CD4-positive, alpha-beta T cell treated with Interleukin-17A for 1 hour (primary cell): ENCODE data around the gene FAM180A.

Experiments used
- DNase-seq: peaks from one replicate; pipeline ENCODE4 v3.0.0-alpha.2; 2020

Gene FAM180A

GRCh38 chr7:135771051-135771450 is 22.4 kb upstream of the FAM180A start:
- no peak for DNase-seq

- DNase-seq: no peak
Measured at GRCh38 chr7:135770139-135770710, 21.6 kb upstream of the FAM180A start.

- DNase-seq: no peak
Measured at GRCh38 chr7:135769005-135769802, 20.6 kb upstream of the FAM180A start.

GRCh38 chr7:135768467-135768866 is 19.9 kb upstream of the FAM180A start:
- no peak for DNase-seq

GRCh38 chr7:135768064-135768463 is 19.5 kb upstream of the FAM180A start:
- no peak for DNase-seq

GRCh38 chr7:135763261-135763660 is 14.6 kb upstream of the FAM180A start:
- no peak for DNase-seq

GRCh38 chr7:135761751-135762488 is 13.3 kb upstream of the FAM180A start:
- no peak for DNase-seq

- DNase-seq: no peak
Measured at GRCh38 chr7:135759532-135759931, 10.9 kb upstream of the FAM180A start.

GRCh38 chr7:135758531-135758932 is 9.9 kb upstream of the FAM180A start:
- no peak for DNase-seq

GRCh38 chr7:135757719-135758411 is 9.3 kb upstream of the FAM180A start:
- DNase-seq: no peak

- DNase-seq: no peak
Measured at GRCh38 chr7:135756191-135756590, 7.6 kb upstream of the FAM180A start.

- no peak for DNase-seq
Measured at GRCh38 chr7:135755351-135755753, 6.7 kb upstream of the FAM180A start.

GRCh38 chr7:135753616-135754413 is 5.2 kb upstream of the FAM180A start:
- DNase-seq: no peak

- DNase-seq: no peak
Measured at GRCh38 chr7:135747366-135747765, 1.2 kb downstream of the FAM180A start.

GRCh38 chr7:135745703-135746312 is 2.8 kb downstream of the FAM180A start:
- DNase-seq: no peak

GRCh38 chr7:135744938-135745702 is 3.5 kb downstream of the FAM180A start:
- no peak for DNase-seq

GRCh38 chr7:135743907-135744731 is 4.5 kb downstream of the FAM180A start:
- DNase-seq: no peak

- no peak for DNase-seq
Measured at GRCh38 chr7:135742371-135742770, 6.2 kb downstream of the FAM180A start.

GRCh38 chr7:135741905-135742304 is 6.7 kb downstream of the FAM180A start:
- DNase-seq: no peak

- no peak for DNase-seq
Measured at GRCh38 chr7:135740889-135741288, 7.7 kb downstream of the FAM180A start.
